ENCODE measurements around the gene HOXA13. TPM values are rescaled to one million over a fixed set of nuclear protein-coding genes. Genes with fewer than 3 reads are reported as not detected.

Gene HOXA13
- total RNA-seq, 1 donor, result 8.0 TPM

- Histone ChIP-seq H3K4me1 (ENCODE audit: insufficient read depth, low read length) (peaks cover 6% of the 10 kb centered on the region), H3K9me3 (ENCODE audit: low read depth, low read length) (no peaks in the 10 kb centered on the region), H3K4me2 (ENCODE audit: insufficient read depth, low read length) (no peak overlapping the region), H4K20me1 (ENCODE audit: insufficient read depth, low read length) (no peaks in the 10 kb centered on the region), H2AFZ (ENCODE audit: low read length) (no peak overlapping the region), H3K27ac (ENCODE audit: low read depth, low read length) (no peak overlapping the region), H3K27me3 (ENCODE audit: insufficient read depth, low read length) (no peaks in the 10 kb centered on the region), H3K79me2 (ENCODE audit: insufficient read depth, low read length) (no peaks in the 10 kb centered on the region), H3K36me3 (ENCODE audit: insufficient read depth, low read length) (no peaks in the 10 kb centered on the region), H3K4me3 (ENCODE audit: insufficient read depth, low read length) (no peak overlapping the region)
- no peak for TF ChIP-seq CTCF (IDR thresholded peaks at IDR 0.05; ENCODE audit: extremely low read depth, low read depth, low read length)
- no peak for DNase-seq (ENCODE audit: insufficient read length, low spot score, missing footprints)
Observed at GRCh38 chr7:27212497-27213432, 12.9 kb upstream of the HOXA13 start.

- DNase-seq (ENCODE audit: insufficient read length, low spot score, missing footprints), result no peak
- Histone ChIP-seq H3K4me1 (ENCODE audit: insufficient read depth, low read length) (peaks cover 6% of the 10 kb centered on the region), H3K27ac (ENCODE audit: low read depth, low read length) (no peak overlapping the region), H3K9me3 (ENCODE audit: low read depth, low read length) (no peaks in the 10 kb centered on the region), H2AFZ (ENCODE audit: low read length) (no peak overlapping the region), H3K79me2 (ENCODE audit: insufficient read depth, low read length) (no peaks in the 10 kb centered on the region), H3K27me3 (ENCODE audit: insufficient read depth, low read length) (no peaks in the 10 kb centered on the region), H3K4me2 (ENCODE audit: insufficient read depth, low read length) (no peak overlapping the region), H4K20me1 (ENCODE audit: insufficient read depth, low read length) (no peaks in the 10 kb centered on the region), H3K4me3 (ENCODE audit: insufficient read depth, low read length) (no peak overlapping the region), H3K36me3 (ENCODE audit: insufficient read depth, low read length) (no peaks in the 10 kb centered on the region)
- TF ChIP-seq CTCF (IDR thresholded peaks at IDR 0.05; ENCODE audit: extremely low read depth, low read depth, low read length), result no peak
Observed at GRCh38 chr7:27211764-27212204, 11.9 kb upstream of the HOXA13 start.

- DNase-seq (ENCODE audit: insufficient read length, low spot score, missing footprints), result peak; percentile 84
- Histone ChIP-seq H3K27me3 (ENCODE audit: insufficient read depth, low read length) (peaks cover 4% of the 10 kb centered on the region), H2AFZ (ENCODE audit: low read length) (peak overlapping the region; percentile 23), H3K4me2 (ENCODE audit: insufficient read depth, low read length) (peak overlapping the region; percentile 85), H3K9me3 (ENCODE audit: low read depth, low read length) (no peaks in the 10 kb centered on the region), H3K27ac (ENCODE audit: low read depth, low read length) (no peak overlapping the region), H3K79me2 (ENCODE audit: insufficient read depth, low read length) (no peaks in the 10 kb centered on the region), H3K4me1 (ENCODE audit: insufficient read depth, low read length) (peaks cover 6% of the 10 kb centered on the region), H4K20me1 (ENCODE audit: insufficient read depth, low read length) (no peaks in the 10 kb centered on the region), H3K4me3 (ENCODE audit: insufficient read depth, low read length) (peak overlapping the region; percentile 67), H3K36me3 (ENCODE audit: insufficient read depth, low read length) (no peaks in the 10 kb centered on the region)
- TF ChIP-seq CTCF (IDR thresholded peaks at IDR 0.05; ENCODE audit: extremely low read depth, low read depth, low read length), result no peak
Observed at GRCh38 chr7:27211084-27211446, 11.2 kb upstream of the HOXA13 start.

- H3K4me1 ChIP-seq (ENCODE audit: insufficient read depth, low read length), result peaks cover 7% of the 10 kb centered on the region
- no peaks in the 10 kb centered on the region for H3K36me3 ChIP-seq (ENCODE audit: insufficient read depth, low read length)
- H3K79me2 ChIP-seq (ENCODE audit: insufficient read depth, low read length), result no peaks in the 10 kb centered on the region
- peaks cover 9% of the 10 kb centered on the region for H3K27me3 ChIP-seq (ENCODE audit: insufficient read depth, low read length)
- H3K4me2 ChIP-seq (ENCODE audit: insufficient read depth, low read length), result peak overlapping the region; percentile 85
- no peaks in the 10 kb centered on the region for H4K20me1 ChIP-seq (ENCODE audit: insufficient read depth, low read length)
- peak overlapping the region; percentile 86 for H2AFZ ChIP-seq (ENCODE audit: low read length)
- no peak overlapping the region for H3K27ac ChIP-seq (ENCODE audit: low read depth, low read length)
- H3K4me3 ChIP-seq (ENCODE audit: insufficient read depth, low read length), result peak overlapping the region; percentile 67
- TF ChIP-seq CTCF (IDR thresholded peaks at IDR 0.05; ENCODE audit: extremely low read depth, low read depth, low read length), result peak; percentile 71
- H3K9me3 ChIP-seq (ENCODE audit: low read depth, low read length), result no peaks in the 10 kb centered on the region
- peak; percentile 96 for DNase-seq (ENCODE audit: insufficient read length, low spot score, missing footprints)
Observed at GRCh38 chr7:27210441-27211083, 10.7 kb upstream of the HOXA13 start.

Measured in osteoblast (primary cell).